T-cell (primary cell): ENCODE measurements around the gene TFDP3. TPM values are rescaled to one million over a fixed set of nuclear protein-coding genes. Genes with fewer than 3 reads are reported as not detected.

ENCODE experiments used
- ATAC-seq, 4 experiments: fragments of 200-7000 bp in 3 of 4; fragments of 150-1000 bp in 1 of 4; cut with Tn5 transposase; replicated peaks in 1 of 4; 1 replicate in 3 of 4; 2 replicates in 1 of 4; pipeline ENCODE4 v1.10.0; 2021; ENCODE audit warnings: moderate library complexity in 3 of 4, mild to moderate bottlenecking in 2 of 4, moderate number of reproducible peaks in 1 of 4
- CTCF ChIA-PET, 2 donors: fragments of 300-600 bp; sonication (Branson Sonifier 250); formaldehyde crosslinking; loops; one replicate each; lab custom pipeline; 2022; ENCODE audit warnings: antibody characterized with exemption in 2 of 2; lab: Charles Lee
- POLR2A ChIA-PET, 2 donors: fragments of 300-600 bp; sonication (Branson Sonifier 250); formaldehyde crosslinking; loops; one replicate each; lab custom pipeline; 2022; ENCODE audit warnings: antibody characterized with exemption in 2 of 2; lab: Charles Lee
- DNase-seq, 35 experiments: peaks; one replicate each; pipeline versions ENCODE4 v3.0.0 to v3.0.0-alpha.2; 2013 to 2023
- H3K27ac ChIP-seq: one replicate; pipeline ENCODE4 v1.5.1; 2013; ENCODE audit warnings: low read length
- H3K27me3 ChIP-seq, 2 experiments: replicated peaks in 1 of 2; 1 replicate in 1 of 2; 2 replicates in 1 of 2; pipeline versions ENCODE4 v1.6.1 to v1.7.0; 2013; ENCODE audit warnings: low read length in 1 of 2, mixed read lengths in 1 of 2; ENCODE audit not compliant: control insufficient read depth in 2 of 2, insufficient read depth in 2 of 2; ENCODE audit errors: extremely low read depth in 1 of 2
- H3K36me3 ChIP-seq, 2 donors: 1 replicate in 1 of 2; 2 replicates in 1 of 2; pipeline versions ENCODE4 v1.6.1 to v1.7.0; 2013; ENCODE audit warnings: low read length in 1 of 2; ENCODE audit not compliant: control insufficient read depth in 2 of 2, insufficient read depth in 1 of 2; ENCODE audit errors: extremely low read depth in 1 of 2
- H3K4me1 ChIP-seq, 2 experiments: 1 replicate in 1 of 2; 2 replicates in 1 of 2; pipeline versions ENCODE4 v1.6.1 to v1.7.0; 2013; ENCODE audit warnings: low read length in 2 of 2, mixed read lengths in 1 of 2; ENCODE audit not compliant: insufficient read depth in 2 of 2, control insufficient read depth in 1 of 2; ENCODE audit errors: extremely low read depth in 1 of 2
- H3K4me3 ChIP-seq, 2 donors: 1 replicate in 1 of 2; 2 replicates in 1 of 2; pipeline versions ENCODE4 v1.5.1 to v1.7.0; 2013; ENCODE audit warnings: mild to moderate bottlenecking in 2 of 2, low read length in 1 of 2, moderate library complexity in 1 of 2; ENCODE audit not compliant: control insufficient read depth in 1 of 2; ENCODE audit errors: extremely low read depth in 1 of 2
- H3K9me3 ChIP-seq: 2 replicates; pipeline ENCODE4 v1.7.0; 2013
- H3K27ac Mint-ChIP-seq, 2 donors: one replicate each; pipeline ENCODE4 v1.8.0; 2020 to 2021; ENCODE audit warnings: mild to moderate bottlenecking in 2 of 2, mixed read lengths in 2 of 2
- H3K27me3 Mint-ChIP-seq, 2 donors: one replicate each; pipeline ENCODE4 v1.8.0; 2021 to 2022; ENCODE audit warnings: mixed read lengths in 2 of 2
- H3K36me3 Mint-ChIP-seq: one replicate; pipeline ENCODE4 v1.8.0; 2021; ENCODE audit warnings: mixed read lengths
- H3K4me1 Mint-ChIP-seq, 3 donors: one replicate each; pipeline ENCODE4 v1.8.0; 2020 to 2022; ENCODE audit warnings: mixed read lengths in 3 of 3, mild to moderate bottlenecking in 1 of 3
- H3K4me3 Mint-ChIP-seq, 3 donors: one replicate each; pipeline ENCODE4 v1.8.0; 2020 to 2022; ENCODE audit warnings: mild to moderate bottlenecking in 3 of 3, mixed read lengths in 3 of 3, moderate library complexity in 3 of 3
- H3K9me3 Mint-ChIP-seq, 3 donors: one replicate each; pipeline ENCODE4 v1.8.0; 2020 to 2022; ENCODE audit warnings: mixed read lengths in 3 of 3
- WGBS: methylation state at CpG from one replicate; pipeline ENCODE4 v1.1.5; 2013; ENCODE audit warnings: missing lambda C conversion rate; ENCODE audit not compliant: insufficient coverage; 5-methylcytosine and 5-hydroxymethylcytosine counted together
- total RNA-seq, 35 experiments: library from RNA in 6 of 35; stranded (reverse) in 6 of 35; fragments of 120-200 nt in 1 of 35; gene quantifications; one replicate each; pipeline versions ENCODE4 v1.2.1 to v1.2.4 and lab custom pipeline; 2013 to 2026

The TFDP3 gene
- total RNA-seq, 5 donors from 2014 or later (not counting 1 experiment from before 2014, with no cell fraction given) = not detected

DNA sequence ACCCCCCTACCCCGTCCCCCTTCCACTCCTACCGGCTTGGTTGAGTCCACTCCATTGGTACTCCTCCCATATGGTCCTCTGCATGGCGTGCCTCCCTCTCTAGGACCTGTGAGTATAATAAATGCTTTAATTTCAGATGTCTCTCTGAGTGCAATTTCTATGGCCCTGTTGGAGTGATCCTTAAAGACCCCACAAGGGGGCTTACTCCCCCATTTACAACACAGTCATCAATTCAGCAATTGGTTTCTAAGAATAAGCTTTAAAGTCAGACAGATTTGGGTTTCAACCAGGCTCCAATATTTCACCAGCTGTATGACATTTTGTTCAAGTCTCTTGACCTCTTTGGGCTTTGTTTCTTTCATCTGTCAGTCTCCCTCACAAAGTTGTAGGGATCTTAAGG, 38.7 kb downstream of the TFDP3 start:
- Histone ChIP-seq H3K9me3 (no peaks in the 10 kb centered on the region), H3K27ac (no peak overlapping the region), H3K36me3 (no peaks in the 10 kb centered on the region), H3K4me1 (no peaks in the 10 kb centered on the region), H3K4me3 (no peak overlapping the region), H3K27me3 (no peaks in the 10 kb centered on the region)
- CTCF ChIA-PET = no interaction called here
- Mint-ChIP-seq H3K27ac (no peak overlapping the region), H3K27me3 (peaks cover 0 to 16% of the 10 kb centered on the region in 2 donors), H3K36me3 (no peaks in the 10 kb centered on the region), H3K4me1 (no peaks in the 10 kb centered on the region), H3K9me3 (no peaks in the 10 kb centered on the region), H3K4me3 (no peak overlapping the region)
- no CpG with 5 or more reads among the region's 3 CpGs for WGBS
- ATAC-seq = no peak
- POLR2A ChIA-PET = no interaction called here
- DNase-seq = no peak

DNA sequence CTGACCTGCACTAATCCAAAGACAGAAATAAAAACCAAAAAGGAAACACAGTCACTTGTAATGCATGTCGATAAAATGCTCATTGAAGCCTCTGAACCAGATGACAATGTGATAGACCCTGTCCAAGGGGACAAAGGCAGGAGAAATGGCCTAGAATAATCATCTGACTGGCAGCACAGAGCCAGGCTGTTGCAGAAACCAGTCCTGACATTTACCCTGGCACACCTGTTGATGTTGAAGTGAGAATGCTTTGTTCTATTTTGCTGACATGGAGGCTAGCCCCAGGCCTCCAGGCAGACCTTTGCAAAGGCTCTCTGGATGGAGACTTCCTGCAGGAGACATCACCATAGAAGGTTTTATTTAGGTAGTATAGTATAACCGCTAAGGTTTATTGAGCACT, 41.0 kb downstream of the TFDP3 start:
- no peak for DNase-seq
- Histone ChIP-seq H3K4me3 (no peak overlapping the region), H3K9me3 (no peaks in the 10 kb centered on the region), H3K4me1 (no peaks in the 10 kb centered on the region), H3K27ac (no peak overlapping the region), H3K36me3 (no peaks in the 10 kb centered on the region), H3K27me3 (no peaks in the 10 kb centered on the region)
- H3K9me3 Mint-ChIP-seq = no peaks in the 10 kb centered on the region
- H3K36me3 Mint-ChIP-seq = no peaks in the 10 kb centered on the region
- CTCF ChIA-PET = no interaction called here
- H3K4me1 Mint-ChIP-seq = no peaks in the 10 kb centered on the region
- H3K27me3 Mint-ChIP-seq = peaks cover 0 to 17% of the 10 kb centered on the region in 2 donors
- no peak overlapping the region for H3K27ac Mint-ChIP-seq
- ATAC-seq = no peak
- POLR2A ChIA-PET = no interaction called here
- H3K4me3 Mint-ChIP-seq = no peak overlapping the region
- 20% methylated on average over 1 of the region's 2 CpGs for WGBS

DNA sequence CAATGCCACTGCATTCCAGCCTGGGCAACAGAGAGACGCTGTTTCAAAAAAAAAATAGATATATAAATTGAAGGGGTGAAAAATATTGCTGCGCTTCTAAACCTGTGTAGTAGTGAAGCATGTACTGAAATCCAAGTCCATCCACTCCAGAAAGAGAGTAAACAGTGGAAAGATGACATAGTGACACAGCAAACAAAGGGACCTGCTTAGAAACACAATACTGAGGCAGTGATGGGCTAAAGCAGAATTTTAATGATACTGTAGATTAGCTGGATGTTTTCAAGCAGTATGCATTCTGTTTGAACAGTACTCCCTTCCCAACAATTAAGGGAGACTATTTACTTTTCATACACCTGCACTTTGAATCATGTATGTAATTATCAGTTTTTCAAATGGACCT, 42.5 kb downstream of the TFDP3 start:
- no peaks in the 10 kb centered on the region for H3K27me3 ChIP-seq
- ATAC-seq = no peak
- H3K27ac ChIP-seq = no peak overlapping the region
- H3K4me3 ChIP-seq = no peak overlapping the region
- Mint-ChIP-seq H3K4me1 (no peaks in the 10 kb centered on the region), H3K4me3 (no peak overlapping the region), H3K27ac (no peak overlapping the region), H3K36me3 (no peaks in the 10 kb centered on the region), H3K9me3 (no peaks in the 10 kb centered on the region), H3K27me3 (peaks cover 0 to 13% of the 10 kb centered on the region in 2 donors)
- WGBS = no CpG with 5 or more reads among the region's 2 CpGs
- POLR2A ChIA-PET = no interaction called here
- CTCF ChIA-PET = no interaction called here
- H3K4me1 ChIP-seq = no peaks in the 10 kb centered on the region
- H3K9me3 ChIP-seq = no peaks in the 10 kb centered on the region
- H3K36me3 ChIP-seq = no peaks in the 10 kb centered on the region
- DNase-seq = no peak

DNA sequence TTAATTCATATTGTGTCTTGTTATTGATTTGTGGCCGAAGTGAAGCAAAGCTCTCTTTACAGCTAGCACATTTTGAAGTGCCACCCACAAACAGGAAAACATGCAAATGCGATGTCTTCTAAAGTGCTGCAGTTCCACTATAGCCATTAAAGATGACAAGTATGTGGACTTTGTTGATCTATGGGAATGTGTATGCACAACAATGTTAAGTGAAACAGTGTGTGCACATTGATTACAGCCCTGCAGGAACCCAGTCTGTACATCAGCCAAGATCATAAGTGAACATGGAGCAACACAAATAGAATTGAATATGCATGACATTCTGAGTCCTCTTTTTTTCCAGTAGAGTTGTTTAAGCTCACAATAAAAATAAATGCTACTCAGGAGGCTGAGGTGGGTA, 43.0 kb downstream of the TFDP3 start:
- H3K36me3 Mint-ChIP-seq = no peaks in the 10 kb centered on the region
- no peak overlapping the region for H3K4me3 ChIP-seq
- POLR2A ChIA-PET = no interaction called here
- no peak overlapping the region for H3K27ac ChIP-seq
- no peak overlapping the region for H3K27ac Mint-ChIP-seq
- DNase-seq (no peak), ATAC-seq (no peak)
- peaks cover 0 to 17% of the 10 kb centered on the region in 2 donors for H3K27me3 Mint-ChIP-seq
- H3K36me3 ChIP-seq = no peaks in the 10 kb centered on the region
- H3K4me3 Mint-ChIP-seq = no peak overlapping the region
- H3K4me1 Mint-ChIP-seq = no peaks in the 10 kb centered on the region
- H3K27me3 ChIP-seq = no peaks in the 10 kb centered on the region
- no peaks in the 10 kb centered on the region for H3K9me3 Mint-ChIP-seq
- CTCF ChIA-PET = no interaction called here
- H3K9me3 ChIP-seq = no peaks in the 10 kb centered on the region
- no peaks in the 10 kb centered on the region for H3K4me1 ChIP-seq
- WGBS = no CpG with 5 or more reads among the region's 2 CpGs

DNA sequence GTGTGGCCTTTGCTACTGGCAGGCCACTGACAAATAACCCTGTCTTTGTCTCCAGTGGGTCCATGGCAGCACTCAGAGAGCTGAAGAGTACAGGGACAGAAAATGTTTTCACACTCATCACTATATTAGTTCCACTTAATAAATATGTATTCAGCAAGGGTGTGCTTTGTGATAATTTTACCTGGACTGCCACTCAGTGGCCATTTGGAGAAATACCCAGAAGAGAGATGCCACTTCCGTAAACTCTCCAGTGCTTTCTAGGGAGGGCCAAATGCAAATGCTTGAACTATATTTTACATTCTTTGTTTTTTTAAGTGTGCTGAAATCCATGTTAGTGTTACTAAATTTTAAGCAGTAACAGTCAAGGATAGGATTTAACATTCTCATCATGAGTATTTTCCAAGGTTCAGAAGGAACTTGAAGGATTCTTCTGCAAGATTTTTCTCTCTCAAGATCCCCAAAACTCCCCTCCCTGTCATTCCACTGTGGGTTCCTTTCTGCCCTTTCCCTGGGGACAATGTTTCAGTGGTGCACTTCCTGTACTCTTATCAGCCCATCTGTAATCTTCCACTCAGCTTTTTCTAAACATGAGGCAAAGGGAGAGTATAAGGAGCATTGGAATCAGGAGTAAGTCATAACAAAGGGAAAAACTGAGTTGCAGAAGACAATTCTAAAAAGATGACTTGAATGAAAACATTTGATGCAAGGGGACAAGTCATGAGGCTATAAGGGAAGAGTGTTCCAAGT, 46.0 kb downstream of the TFDP3 start:
- Mint-ChIP-seq H3K4me3 (no peak overlapping the region), H3K27me3 (peaks cover 0 to 29% of the 10 kb centered on the region in 2 donors), H3K27ac (no peak overlapping the region), H3K4me1 (no peaks in the 10 kb centered on the region), H3K9me3 (no peaks in the 10 kb centered on the region), H3K36me3 (no peaks in the 10 kb centered on the region)
- no peaks in the 10 kb centered on the region for H3K4me1 ChIP-seq
- H3K4me3 ChIP-seq = no peak overlapping the region
- DNase-seq (peak in 1 of 35 experiments; percentile 2), ATAC-seq (no peak)
- no CpG with 5 or more reads among the region's 1 CpG for WGBS
- no peaks in the 10 kb centered on the region for H3K36me3 ChIP-seq
- H3K27me3 ChIP-seq = no peaks in the 10 kb centered on the region
- ChIA-PET CTCF (no interaction called here), POLR2A (no interaction called here)
- no peaks in the 10 kb centered on the region for H3K9me3 ChIP-seq
- no peak overlapping the region for H3K27ac ChIP-seq

Other genes with a start within 250 kb of the TFDP3 start
- not detected for gene USP26, start 121.2 kb downstream of the TFDP3 start, total RNA-seq
- under 1 TPM in 3 of 5 donors, not detected in 2; 0.13 to 0.44 (median 0.32) TPM for gene GPC4, start 197.1 kb upstream of the TFDP3 start, total RNA-seq